ENCODE data around the gene CIAO3. TPM values are rescaled to one million over a fixed set of nuclear protein-coding genes. Genes with fewer than 3 reads are reported as not detected.
A peak's percentile ranks its signal among the peaks of the same experiment; 100 is the strongest.
"Not testable (repeated sequence)": the region's sequence is repeated elsewhere in the genome, so short reads cannot be mapped to it uniquely, and the experiment has no call there.

CIAO3 gene
- total RNA-seq, 1 experiment from 2014 or later: 45.1 TPM

GRCh38 chr16:760545-761343 lies 19.9 kb upstream of the CIAO3 start, which contains the start of gene MSLN:
MSLN (plus strand) TSS chr16:760734; CDS start chr16:762681, 1,947 bp downstream.
- DNase-seq (ENCODE audit: low spot score): peak; percentile 64

DNA sequence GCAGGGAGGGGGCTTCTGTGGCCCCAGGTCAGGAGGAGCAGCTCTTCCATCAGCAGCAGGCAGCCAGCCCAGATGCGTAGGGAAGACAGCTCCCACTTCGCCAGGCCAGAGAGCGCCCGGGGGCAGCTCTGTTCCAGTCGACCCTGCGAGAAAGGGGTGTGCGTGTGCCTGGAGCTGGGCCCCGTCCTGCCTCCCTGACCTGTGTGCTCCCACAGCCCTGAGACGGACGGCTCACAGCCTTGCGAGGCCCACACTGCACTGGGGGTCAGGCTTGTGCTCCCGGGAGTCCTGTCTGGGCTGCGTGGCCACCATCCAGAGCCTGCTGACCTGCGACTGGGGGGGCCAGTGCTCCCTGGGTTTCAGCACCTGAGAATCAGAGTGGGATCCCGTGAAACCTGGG lies 19.3 kb upstream of the CIAO3 start:
- no peak for DNase-seq (ENCODE audit: low spot score)

GRCh38 chr16:759110-759910 lies 18.5 kb upstream of the CIAO3 start:
- DNase-seq (ENCODE audit: low spot score): no peak

- no peak for DNase-seq (ENCODE audit: low spot score)
Measured at GRCh38 chr16:756428-756827, 15.6 kb upstream of the CIAO3 start.

GRCh38 chr16:754656-755055 lies 13.9 kb upstream of the CIAO3 start:
- no peak for DNase-seq (ENCODE audit: low spot score)

GRCh38 chr16:754121-754607 lies 13.4 kb upstream of the CIAO3 start:
- not testable (repeated sequence) for DNase-seq (ENCODE audit: low spot score)

GRCh38 chr16:752007-752312 lies 11.2 kb upstream of the CIAO3 start:
- no peak for DNase-seq (ENCODE audit: low spot score)

DNA sequence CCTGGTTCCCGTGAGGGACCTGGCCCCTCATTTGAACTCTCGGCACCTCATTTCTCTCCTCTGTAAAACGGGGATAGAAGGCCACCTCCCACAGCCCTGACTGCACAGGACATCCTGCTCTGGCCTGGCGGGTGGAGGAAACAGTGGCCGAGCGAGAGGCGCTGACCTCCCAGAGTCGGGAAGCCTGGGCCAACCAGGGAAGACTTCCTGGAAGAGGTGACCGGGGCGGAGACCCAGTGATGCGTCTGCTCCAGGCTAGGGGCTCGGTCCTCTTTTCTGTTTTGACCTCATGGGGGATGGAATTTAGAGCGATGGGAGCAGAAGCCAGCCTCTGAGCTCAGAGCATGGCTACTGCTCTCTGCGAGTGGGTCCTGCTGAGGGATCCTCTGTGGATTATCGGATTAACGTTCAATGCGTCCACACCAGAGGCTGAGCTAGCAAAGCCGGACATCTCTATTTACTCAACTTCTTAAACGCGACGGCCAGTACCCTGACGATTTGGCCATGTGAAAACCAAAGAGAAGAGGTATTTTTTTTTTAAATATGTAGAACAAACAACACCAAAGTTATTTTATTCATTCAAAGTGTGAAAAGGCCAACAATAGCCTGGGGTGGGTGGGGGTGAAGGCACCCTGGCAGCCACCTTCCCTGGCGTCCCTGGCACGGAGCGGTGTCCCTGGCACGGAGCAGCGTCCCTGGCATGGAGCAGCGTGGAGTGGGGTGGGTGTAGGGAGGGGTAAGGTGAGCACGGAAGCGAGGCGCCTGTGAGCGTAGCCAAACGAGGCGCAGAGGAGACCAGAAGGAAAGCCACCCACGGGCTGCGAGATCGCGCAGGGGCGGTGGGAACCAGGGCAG lies 10.6 kb upstream of the CIAO3 start:
- DNase-seq (ENCODE audit: low spot score): no peak

DNA sequence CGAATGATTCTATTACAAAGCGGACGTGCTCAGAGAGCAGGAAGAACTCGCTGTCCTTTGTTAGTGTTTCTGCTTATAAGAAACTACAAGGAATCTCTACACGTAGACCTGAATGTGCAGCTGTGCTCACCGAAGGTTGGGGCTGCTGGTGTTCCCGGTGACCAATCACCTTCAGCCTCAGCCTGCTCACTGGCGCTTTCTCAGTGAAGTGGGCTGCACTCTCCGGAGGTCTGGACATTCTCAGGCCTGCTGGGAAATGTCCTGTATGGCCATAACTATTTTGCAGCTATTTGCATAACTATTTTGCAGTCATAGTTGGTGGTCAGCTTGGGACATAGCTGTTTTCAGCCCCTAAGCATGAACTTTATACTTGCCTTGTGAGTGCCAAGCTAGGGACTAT lies 9.7 kb upstream of the CIAO3 start:
- no peak for DNase-seq (ENCODE audit: low spot score)

DNA sequence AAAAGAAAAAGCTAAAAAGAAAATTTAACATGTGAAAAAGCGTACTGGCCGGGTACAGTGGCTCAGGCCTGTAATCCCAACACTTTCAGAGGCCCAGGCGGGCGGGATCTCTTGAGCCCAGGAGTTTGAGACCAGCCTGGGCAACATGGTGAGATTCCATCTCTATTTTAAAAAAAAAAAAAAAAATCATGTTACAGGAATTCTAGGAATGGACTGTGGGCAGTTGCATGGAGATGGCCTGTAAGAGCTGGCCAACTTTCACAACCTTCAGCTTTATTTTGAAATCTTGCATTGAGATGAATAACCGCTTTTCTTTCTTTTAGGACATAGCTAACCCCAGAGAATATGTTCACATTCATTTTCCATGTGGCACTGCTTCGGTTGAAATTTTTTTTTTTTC lies 8.2 kb upstream of the CIAO3 start:
- no peak for DNase-seq (ENCODE audit: low spot score)

DNA sequence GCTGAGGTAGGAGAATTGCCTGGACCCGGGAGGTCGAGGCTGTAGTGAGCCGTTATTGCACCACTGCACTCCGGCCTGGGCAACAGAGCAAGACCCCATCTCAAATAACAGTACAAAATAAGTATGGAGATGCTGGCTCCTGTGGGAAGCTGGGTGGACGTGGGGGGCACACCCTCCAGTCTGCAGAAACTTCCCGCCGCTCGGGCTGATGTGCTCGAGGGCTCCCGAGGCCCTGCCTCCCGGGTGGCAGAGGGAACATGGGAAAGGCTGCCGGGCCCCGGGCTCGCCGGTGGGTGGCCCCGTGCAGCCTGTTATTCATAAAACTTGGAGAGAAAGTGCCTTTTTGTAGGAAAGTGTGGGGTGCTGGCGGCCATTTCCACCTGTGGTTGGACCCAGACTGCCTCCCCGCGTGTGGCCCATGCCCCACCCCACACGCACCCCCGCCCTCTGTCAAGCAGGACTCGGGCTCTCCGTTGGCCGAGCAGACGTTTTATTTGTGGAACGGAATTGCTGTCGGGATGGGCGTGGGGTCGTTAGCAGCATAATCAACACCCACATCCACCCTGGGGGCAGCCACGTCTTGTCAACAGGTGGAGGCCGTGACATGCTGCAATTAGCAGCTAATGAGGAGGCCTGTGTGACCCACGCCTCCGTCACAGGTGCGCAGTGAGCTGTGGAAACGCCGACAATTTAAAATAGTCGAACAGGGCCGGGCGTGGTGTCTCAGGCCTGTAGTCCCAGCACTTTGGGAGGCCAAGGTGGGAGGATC lies 7.4 kb upstream of the CIAO3 start:
- DNase-seq (ENCODE audit: low spot score): no peak

- DNase-seq (ENCODE audit: low spot score): no peak
Measured at GRCh38 chr16:746637-747036, 5.8 kb upstream of the CIAO3 start.

GRCh38 chr16:745739-746138 lies 4.9 kb upstream of the CIAO3 start:
- no peak for DNase-seq (ENCODE audit: low spot score)

- no peak for DNase-seq (ENCODE audit: low spot score)
Measured at GRCh38 chr16:743794-744500, 3.1 kb upstream of the CIAO3 start.

DNA sequence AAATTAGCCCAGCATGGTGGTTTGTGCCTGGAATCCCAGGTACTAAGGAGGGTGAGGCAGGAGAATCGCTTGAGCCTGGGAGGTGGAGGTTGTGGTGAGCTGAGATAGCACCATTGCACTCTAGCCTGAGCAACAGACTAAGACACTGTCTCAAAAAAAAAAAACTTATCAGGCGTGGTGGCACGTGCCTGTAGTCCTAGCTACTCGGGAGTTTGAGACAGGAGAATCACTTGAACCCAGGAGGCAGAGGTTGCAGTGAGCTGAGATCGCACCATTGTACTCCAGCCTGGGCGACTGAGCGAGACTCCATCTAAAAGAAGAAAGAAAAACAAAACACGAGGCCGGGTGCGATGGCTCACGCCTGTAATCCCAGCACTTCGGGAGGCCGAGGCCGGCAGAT lies 2.1 kb upstream of the CIAO3 start:
- DNase-seq (ENCODE audit: low spot score): not testable (repeated sequence)

DNA sequence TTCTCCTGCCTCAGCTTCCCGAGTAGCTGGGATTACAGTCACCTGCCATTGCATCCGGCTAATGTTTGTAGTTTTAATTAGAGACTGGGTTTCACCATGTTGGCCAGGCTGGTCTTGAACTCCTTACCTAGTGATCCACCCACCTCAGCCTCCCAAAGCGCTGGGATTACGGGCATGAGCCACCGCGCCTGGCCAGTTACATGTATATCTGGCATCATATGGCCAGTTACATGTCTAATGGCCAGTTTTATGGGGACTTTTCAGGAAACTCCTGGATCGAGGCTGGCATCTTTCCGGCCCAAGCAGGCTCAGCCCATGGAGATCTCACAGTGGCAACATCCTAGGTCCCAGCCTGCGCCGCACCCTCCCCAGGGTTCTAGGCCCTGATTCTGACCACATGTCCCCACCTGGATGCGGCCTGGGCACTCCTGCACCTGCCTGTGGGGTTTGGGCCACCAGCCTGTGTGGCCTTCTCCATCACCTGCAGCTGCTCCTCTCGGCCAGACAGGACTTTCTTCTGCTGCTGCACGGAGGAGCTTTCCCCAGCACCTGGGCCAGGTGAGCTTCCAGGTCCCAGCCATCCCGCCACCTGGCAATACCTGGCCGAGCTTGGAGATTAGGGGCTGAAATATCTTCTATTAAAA lies 1.3 kb upstream of the CIAO3 start:
- DNase-seq (ENCODE audit: low spot score): no peak

DNA sequence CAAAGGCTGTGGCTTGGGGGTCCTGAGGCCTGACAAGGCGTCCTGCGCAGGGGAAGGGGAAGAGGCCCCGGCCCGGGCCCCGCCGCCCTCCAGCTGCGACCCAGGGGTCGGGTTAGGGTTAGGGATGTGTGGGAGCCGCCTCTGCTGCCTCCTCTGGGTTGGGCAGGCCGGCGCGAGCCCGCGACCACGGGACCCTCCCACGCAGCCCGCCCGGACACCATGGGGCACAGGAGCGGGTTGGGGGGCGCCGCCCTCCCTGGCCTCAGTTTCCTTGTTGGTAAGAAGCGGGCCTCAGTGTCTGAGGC lies 386 bp downstream of the CIAO3 start:
- DNase-seq (ENCODE audit: low spot score): no peak

- DNase-seq (ENCODE audit: low spot score): no peak
Measured at GRCh38 chr16:739560-740458, 988 bp downstream of the CIAO3 start.

DNA sequence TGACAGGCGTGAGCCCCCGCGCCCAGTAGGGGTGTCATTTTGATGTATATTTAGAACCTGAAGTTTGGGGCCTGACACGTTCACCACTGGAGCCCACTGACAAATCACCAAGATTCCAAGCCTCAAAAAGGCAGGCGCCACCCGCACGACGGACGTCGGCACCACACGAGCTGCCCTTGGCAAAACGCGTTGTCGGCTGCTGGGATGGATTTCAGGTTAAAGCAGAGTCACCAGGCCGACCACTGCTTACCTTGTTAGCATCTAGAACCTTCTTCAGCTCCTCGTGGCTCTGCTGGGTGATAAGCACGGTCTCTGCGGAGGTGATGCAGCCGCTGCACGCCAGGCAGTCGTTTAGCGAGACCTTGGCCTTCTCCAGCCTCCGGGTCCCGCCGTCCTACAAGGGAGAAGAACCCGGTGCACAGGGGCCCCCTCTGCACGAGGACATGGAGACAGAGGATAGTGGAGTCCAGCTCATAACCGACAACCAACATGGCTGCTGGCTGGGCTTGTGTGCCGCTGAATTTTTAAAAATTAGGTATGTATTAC lies 3.8 kb downstream of the CIAO3 start:
- DNase-seq (ENCODE audit: low spot score): no peak
